ENCODE data around the gene MRC2. TPM values are rescaled to one million over a fixed set of nuclear protein-coding genes. Genes with fewer than 3 reads are reported as not detected.

The MRC2 gene
- total and polyA plus RNA-seq, 2 of the 13 experiments (the other 11 are each of a cell fraction or from before 2014, with no cell fraction given) = not detected

DNA sequence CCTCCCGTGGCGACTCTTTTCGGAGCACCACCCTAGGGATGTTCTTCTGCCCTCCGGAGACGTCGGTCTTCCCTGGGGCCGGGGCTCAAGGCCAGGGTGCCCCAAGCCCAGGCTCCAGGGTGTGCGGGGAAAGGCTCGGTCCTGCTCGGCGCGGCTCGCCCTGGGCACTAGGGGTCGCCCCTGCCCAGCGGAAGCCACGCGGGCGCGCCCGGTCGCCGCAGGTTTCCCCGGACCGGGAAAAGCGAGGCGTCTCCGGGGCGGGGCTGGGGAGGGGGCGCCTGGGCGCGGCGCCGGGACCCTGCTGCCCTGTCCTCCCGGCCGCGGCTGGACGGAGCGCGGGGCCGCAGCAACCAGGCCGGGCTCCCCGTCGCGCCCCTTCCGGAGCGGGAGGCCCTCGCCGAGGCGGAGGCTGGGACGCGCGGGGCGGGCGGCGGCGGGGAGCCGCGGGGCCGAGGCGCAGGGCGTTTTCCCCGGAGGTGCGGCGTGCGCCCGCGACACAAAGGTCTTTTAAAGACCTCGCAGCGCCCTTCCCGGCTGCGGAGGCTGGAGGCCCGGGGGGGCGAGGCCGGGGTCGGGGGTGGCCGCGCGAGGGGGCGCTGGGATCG lies 76.4 kb downstream of the MRC2 start (continued):
- 0 out of 2 replicates have a peak, but pooled peaks have one; percentile 18 for TF ChIP-seq TFE3 (CRISPR knock-in tag; IDR thresholded peaks at IDR 0.05)
- TF ChIP-seq TARDBP (CRISPR knock-in tag; IDR thresholded peaks at IDR 0.05) = no peak
- no peak for TF ChIP-seq FIP1L1 (IDR thresholded peaks at IDR 0.05; ENCODE audit: borderline replicate concordance, insufficient read depth, low read depth, low read length)
- TF ChIP-seq ZFP41 (CRISPR knock-in tag; IDR thresholded peaks at IDR 0.05; ENCODE audit: borderline replicate concordance) = no peak
- TF ChIP-seq, protein P1, sequence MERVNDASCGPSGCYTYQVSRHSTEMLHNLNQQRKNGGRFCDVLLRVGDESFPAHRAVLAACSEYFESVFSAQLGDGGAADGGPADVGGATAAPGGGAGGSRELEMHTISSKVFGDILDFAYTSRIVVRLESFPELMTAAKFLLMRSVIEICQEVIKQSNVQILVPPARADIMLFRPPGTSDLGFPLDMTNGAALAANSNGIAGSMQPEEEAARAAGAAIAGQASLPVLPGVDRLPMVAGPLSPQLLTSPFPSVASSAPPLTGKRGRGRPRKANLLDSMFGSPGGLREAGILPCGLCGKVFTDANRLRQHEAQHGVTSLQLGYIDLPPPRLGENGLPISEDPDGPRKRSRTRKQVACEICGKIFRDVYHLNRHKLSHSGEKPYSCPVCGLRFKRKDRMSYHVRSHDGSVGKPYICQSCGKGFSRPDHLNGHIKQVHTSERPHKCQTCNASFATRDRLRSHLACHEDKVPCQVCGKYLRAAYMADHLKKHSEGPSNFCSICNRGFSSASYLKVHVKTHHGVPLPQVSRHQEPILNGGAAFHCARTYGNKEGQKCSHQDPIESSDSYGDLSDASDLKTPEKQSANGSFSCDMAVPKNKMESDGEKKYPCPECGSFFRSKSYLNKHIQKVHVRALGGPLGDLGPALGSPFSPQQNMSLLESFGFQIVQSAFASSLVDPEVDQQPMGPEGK (CRISPR knock-in tag; IDR thresholded peaks at IDR 0.05) = peak; percentile 34; the same call in 1 of the 2 replicates
- TF ChIP-seq, protein P2, sequence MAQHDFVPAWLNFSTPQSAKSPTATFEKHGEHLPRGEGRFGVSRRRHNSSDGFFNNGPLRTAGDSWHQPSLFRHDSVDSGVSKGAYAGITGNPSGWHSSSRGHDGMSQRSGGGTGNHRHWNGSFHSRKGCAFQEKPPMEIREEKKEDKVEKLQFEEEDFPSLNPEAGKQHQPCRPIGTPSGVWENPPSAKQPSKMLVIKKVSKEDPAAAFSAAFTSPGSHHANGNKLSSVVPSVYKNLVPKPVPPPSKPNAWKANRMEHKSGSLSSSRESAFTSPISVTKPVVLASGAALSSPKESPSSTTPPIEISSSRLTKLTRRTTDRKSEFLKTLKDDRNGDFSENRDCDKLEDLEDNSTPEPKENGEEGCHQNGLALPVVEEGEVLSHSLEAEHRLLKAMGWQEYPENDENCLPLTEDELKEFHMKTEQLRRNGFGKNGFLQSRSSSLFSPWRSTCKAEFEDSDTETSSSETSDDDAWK (CRISPR knock-in tag; IDR thresholded peaks at IDR 0.05) = no peak
- no peak for TF ChIP-seq NR3C1 (CRISPR knock-in tag; IDR thresholded peaks at IDR 0.05)
- TF ChIP-seq ZNF44 (CRISPR knock-in tag; IDR thresholded peaks at IDR 0.05) = no peak
- TF ChIP-seq ZNF446 (CRISPR knock-in tag; IDR thresholded peaks at IDR 0.05) = no peak
- peak; percentile 44; the same call in 1 of the 2 replicates for TF ChIP-seq CSRNP1 (CRISPR knock-in tag; IDR thresholded peaks at IDR 0.05)
- TF ChIP-seq ZSCAN30 (CRISPR knock-in tag; IDR thresholded peaks at IDR 0.05) = no peak
- 0 out of 2 replicates have a peak, but pooled peaks have one; percentile 40 for TF ChIP-seq ARID5B (CRISPR knock-in tag; IDR thresholded peaks at IDR 0.05)
- no peak for TF ChIP-seq GLI4 (CRISPR knock-in tag; IDR thresholded peaks at IDR 0.05; ENCODE audit: borderline replicate concordance)
- TF ChIP-seq AGO2 (optimal IDR thresholded peaks at IDR 0.05; ENCODE audit: low read depth, low read length) = no peak
- TF ChIP-seq ARID3A (IDR thresholded peaks at IDR 0.05; ENCODE audit: low read depth, low read length) = no peak
- TF ChIP-seq ZSCAN9 (CRISPR knock-in tag; IDR thresholded peaks at IDR 0.05; ENCODE audit: borderline replicate concordance) = no peak
- no peak for TF ChIP-seq ZMYM3 (CRISPR knock-in tag; IDR thresholded peaks at IDR 0.05)

All from HepG2 (cell line).